Measurements from ENCODE around the gene TES.

TES gene

GRCh38 chr7:116197360-116197759 lies 13.0 kb upstream of the TES start:
- no peak overlapping the region for H3K4me2 ChIP-seq
- H4K20me1 ChIP-seq (ENCODE audit: insufficient read depth) = no peaks in the 10 kb centered on the region
- H3K4me1 ChIP-seq (ENCODE audit: low read depth, poor library complexity, severe bottlenecking) = no peaks in the 10 kb centered on the region
- no peak overlapping the region for H2AFZ ChIP-seq (ENCODE audit: low read depth)
- H3K27ac ChIP-seq = no peak overlapping the region
- H3K27me3 ChIP-seq (ENCODE audit: insufficient read depth, low read depth) = no peaks in the 10 kb centered on the region
- H3K4me3 ChIP-seq (IDR thresholded peaks at IDR 0.05; ENCODE audit: insufficient read depth, low read depth, low read length) = no peak overlapping the region
- no peaks in the 10 kb centered on the region for H3K79me2 ChIP-seq (ENCODE audit: insufficient read depth, low read depth)
- no peaks in the 10 kb centered on the region for H3K36me3 ChIP-seq (ENCODE audit: insufficient read depth)
- no peak overlapping the region for H3K9ac ChIP-seq
- TF ChIP-seq CTCF (conservative IDR thresholded peaks at IDR 0.05; ENCODE audit: low read depth, low read length) = no peak

- Histone ChIP-seq H3K4me1 (ENCODE audit: low read depth, poor library complexity, severe bottlenecking) (no peaks in the 10 kb centered on the region), H3K4me2 (no peak overlapping the region), H3K4me3 (IDR thresholded peaks at IDR 0.05; ENCODE audit: insufficient read depth, low read depth, low read length) (no peak overlapping the region), H4K20me1 (ENCODE audit: insufficient read depth) (no peaks in the 10 kb centered on the region), H3K27me3 (ENCODE audit: insufficient read depth, low read depth) (no peaks in the 10 kb centered on the region), H3K9ac (no peak overlapping the region), H2AFZ (ENCODE audit: low read depth) (no peak overlapping the region), H3K27ac (no peak overlapping the region), H3K36me3 (ENCODE audit: insufficient read depth) (no peaks in the 10 kb centered on the region), H3K79me2 (ENCODE audit: insufficient read depth, low read depth) (no peaks in the 10 kb centered on the region)
- TF ChIP-seq CTCF (conservative IDR thresholded peaks at IDR 0.05; ENCODE audit: low read depth, low read length) = no peak
Measured at GRCh38 chr7:116198748-116199410, 11.5 kb upstream of the TES start.

- Histone ChIP-seq H3K36me3 (ENCODE audit: insufficient read depth) (no peaks in the 10 kb centered on the region), H3K27ac (no peak overlapping the region), H3K9ac (no peak overlapping the region), H3K79me2 (ENCODE audit: insufficient read depth, low read depth) (no peaks in the 10 kb centered on the region), H2AFZ (ENCODE audit: low read depth) (no peak overlapping the region), H4K20me1 (ENCODE audit: insufficient read depth) (no peaks in the 10 kb centered on the region), H3K4me3 (IDR thresholded peaks at IDR 0.05; ENCODE audit: insufficient read depth, low read depth, low read length) (no peak overlapping the region), H3K27me3 (ENCODE audit: insufficient read depth, low read depth) (no peaks in the 10 kb centered on the region), H3K4me1 (ENCODE audit: low read depth, poor library complexity, severe bottlenecking) (peaks cover 4% of the 10 kb centered on the region), H3K4me2 (no peak overlapping the region)
- no peak for TF ChIP-seq CTCF (conservative IDR thresholded peaks at IDR 0.05; ENCODE audit: low read depth, low read length)
Measured at GRCh38 chr7:116200963-116201362, 9.4 kb upstream of the TES start.

GRCh38 chr7:116206141-116206540 lies 4.2 kb upstream of the TES start:
- Histone ChIP-seq H4K20me1 (ENCODE audit: insufficient read depth) (no peaks in the 10 kb centered on the region), H2AFZ (ENCODE audit: low read depth) (no peak overlapping the region), H3K36me3 (ENCODE audit: insufficient read depth) (no peaks in the 10 kb centered on the region), H3K27ac (no peak overlapping the region), H3K4me2 (no peak overlapping the region), H3K79me2 (ENCODE audit: insufficient read depth, low read depth) (no peaks in the 10 kb centered on the region; the same call in 1 of the 2 replicates), H3K4me1 (ENCODE audit: low read depth, poor library complexity, severe bottlenecking) (peaks cover 13% of the 10 kb centered on the region), H3K27me3 (ENCODE audit: insufficient read depth, low read depth) (no peaks in the 10 kb centered on the region), H3K4me3 (IDR thresholded peaks at IDR 0.05; ENCODE audit: insufficient read depth, low read depth, low read length) (no peak overlapping the region), H3K9ac (no peak overlapping the region)
- no peak for TF ChIP-seq CTCF (conservative IDR thresholded peaks at IDR 0.05; ENCODE audit: low read depth, low read length)
